GM21529 (cell line): ENCODE measurements around the gene LDLRAD2.
A peak's percentile ranks its signal among the peaks of the same experiment; 100 is the strongest.
"Not testable (repeated sequence)": the region's sequence is repeated elsewhere in the genome, so short reads cannot be mapped to it uniquely, and the experiment has no call there.

ENCODE experiments used
- ATAC-seq: cut with Tn5 transposase; IDR thresholded peaks from one replicate; pipeline ENCODE4 v1.9.1; 2021; ENCODE audit not compliant: unreplicated experiment

LDLRAD2 gene

GRCh38 chr1:21811875-21812305 is at the start of gene LDLRAD2:
TSS of gene LDLRAD2 (plus strand) at chr1:21812265. CDS start at chr1:21812452, 187 bp downstream.
- ATAC-seq, result no peak

DNA sequence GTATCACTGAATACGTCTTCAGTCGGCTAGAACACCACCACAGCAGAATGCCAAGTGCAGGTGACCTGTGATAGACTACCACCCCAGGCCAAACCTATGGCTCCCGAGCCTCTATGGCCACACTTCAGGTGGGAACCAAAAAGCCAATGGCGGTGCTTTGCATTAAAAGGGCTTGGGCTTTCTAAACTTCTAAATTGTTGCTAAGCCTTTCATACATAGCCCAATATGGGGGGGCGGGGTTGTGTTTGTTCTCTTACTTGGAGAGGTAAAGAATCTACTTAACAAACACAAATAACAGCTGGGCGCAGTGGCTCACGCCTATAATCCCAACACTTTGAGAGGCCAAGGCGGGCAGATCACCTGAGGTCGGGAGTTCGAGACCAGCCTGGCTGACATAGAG is 48.8 kb upstream of the LDLRAD2 start:
- ATAC-seq, result no peak

DNA sequence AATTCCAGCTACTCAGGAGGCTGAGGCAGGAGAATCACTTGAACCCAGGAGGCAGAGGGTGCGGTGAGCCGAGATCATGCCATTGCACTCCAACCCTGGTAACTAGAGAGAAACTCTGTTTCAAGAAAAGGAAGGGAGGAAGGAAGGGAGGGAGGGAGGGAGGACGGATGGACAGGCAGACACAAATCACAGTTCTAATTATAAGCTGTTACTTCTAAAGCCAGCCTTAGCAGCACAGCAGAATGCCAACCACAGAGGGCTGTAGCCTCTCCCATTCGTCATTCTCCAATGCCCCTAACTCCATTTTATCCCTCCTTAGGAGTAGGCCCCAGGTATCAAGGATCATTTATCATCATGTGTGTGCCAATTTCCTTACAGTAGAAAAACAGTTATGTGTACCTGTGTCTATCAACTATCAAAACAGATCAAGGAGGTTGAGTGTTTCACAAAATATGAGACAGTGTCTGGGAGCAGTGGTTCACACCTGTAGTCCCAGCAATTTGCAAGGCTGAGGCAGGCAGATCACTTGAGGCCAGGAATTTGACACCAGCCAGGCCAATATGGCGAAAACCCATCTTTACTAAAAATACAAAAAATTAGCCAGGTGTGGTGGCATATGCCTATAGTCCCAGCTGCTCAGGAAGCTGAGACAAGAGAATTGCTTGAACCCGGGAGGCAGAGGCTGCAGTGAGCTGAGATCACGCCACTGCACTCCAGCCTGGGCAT is 48.2 kb upstream of the LDLRAD2 start:
- ATAC-seq, result no peak

GRCh38 chr1:21764615-21765423 is 47.2 kb upstream of the LDLRAD2 start:
- no peak for ATAC-seq

DNA sequence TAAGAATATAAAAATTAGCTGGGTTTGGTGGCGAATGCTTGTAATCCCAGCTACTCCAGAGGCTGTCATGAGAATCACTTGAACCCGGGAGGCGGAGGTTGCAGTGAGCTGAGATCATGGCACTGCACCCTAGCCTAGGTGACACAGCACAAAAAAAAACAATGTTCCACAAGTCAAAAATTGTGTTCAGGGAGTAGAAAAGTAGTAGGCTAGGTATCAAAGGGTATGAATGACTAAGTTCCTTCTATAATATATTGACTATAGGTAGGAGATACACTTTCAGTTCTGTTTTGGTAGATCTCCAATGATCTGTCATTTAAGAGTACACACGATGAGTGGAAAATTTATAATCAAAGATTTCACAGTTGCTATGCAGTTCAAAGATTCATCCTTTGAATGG is 45.9 kb upstream of the LDLRAD2 start:
- no peak for ATAC-seq

GRCh38 chr1:21767106-21767505 is 45.0 kb upstream of the LDLRAD2 start:
- not testable (repeated sequence) for ATAC-seq

- ATAC-seq, result no peak
Measured at GRCh38 chr1:21770201-21770600, 41.9 kb upstream of the LDLRAD2 start.

DNA sequence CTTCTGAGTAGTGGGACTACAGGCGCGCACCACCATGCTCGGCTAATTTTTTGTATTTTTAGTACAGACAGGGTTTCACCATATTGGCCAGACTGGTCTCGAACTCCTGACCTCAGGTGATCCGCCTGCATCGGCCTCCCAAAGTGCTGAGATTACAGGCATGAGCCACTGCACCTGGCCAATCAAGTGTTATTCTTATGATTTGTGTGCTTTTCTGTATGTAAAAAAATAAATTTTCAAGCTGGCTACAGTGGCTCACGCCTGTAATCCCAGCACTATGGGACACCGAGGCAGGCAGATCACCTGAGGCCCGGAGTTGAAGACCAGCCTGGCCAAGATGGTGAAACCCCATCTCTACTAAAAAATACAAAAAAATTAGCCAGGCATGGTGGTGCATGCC is 41.5 kb upstream of the LDLRAD2 start:
- not testable (repeated sequence) for ATAC-seq

DNA sequence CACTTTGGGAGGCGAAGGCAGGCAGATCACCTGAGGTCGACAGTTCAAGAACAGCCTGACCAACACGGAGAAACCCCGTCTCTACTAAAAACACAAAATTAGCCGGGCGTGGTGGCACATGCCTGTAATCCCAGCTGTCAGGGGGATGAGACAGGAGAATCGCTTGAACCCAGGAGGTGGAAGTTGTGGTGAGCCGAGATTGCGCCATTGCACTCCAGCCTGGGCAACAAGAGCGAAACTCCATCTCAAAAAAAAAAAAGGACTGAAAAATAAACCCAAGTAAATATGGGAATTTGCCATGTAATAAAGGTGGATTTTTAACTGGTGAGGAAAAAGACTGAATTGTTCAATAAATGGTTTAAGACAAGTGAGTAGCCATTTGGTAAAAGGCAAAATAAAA is 40.4 kb upstream of the LDLRAD2 start:
- not testable (repeated sequence) for ATAC-seq

- no peak for ATAC-seq
Measured at GRCh38 chr1:21773585-21773984, 38.5 kb upstream of the LDLRAD2 start.

GRCh38 chr1:21774835-21775549 is 37.1 kb upstream of the LDLRAD2 start:
- ATAC-seq, result no peak

GRCh38 chr1:21775550-21775914 is 36.5 kb upstream of the LDLRAD2 start:
- no peak for ATAC-seq

- ATAC-seq, result no peak
Measured at GRCh38 chr1:21775985-21776562, 36.0 kb upstream of the LDLRAD2 start.

DNA sequence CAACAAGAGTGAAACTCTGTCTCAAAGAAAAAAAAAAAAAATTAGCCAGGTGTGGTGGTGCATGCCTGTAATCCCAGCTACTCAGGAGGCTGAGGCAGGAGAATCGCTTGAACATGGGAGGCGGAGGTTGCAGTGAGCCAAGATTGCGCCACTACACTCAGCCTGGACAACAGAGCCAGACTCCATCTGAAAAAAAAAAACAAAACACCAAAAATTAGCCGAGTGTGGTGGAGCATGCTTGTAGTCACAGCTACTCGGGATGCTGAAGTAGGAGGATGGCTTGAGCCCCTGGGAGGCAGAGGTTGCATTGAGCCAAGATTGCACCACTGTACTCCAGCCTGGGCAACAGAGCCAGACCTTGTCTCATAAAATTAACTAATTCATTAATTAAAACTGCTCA is 35.1 kb upstream of the LDLRAD2 start:
- ATAC-seq, result not testable (repeated sequence)

GRCh38 chr1:21778405-21778727 is 33.7 kb upstream of the LDLRAD2 start:
- no peak for ATAC-seq

DNA sequence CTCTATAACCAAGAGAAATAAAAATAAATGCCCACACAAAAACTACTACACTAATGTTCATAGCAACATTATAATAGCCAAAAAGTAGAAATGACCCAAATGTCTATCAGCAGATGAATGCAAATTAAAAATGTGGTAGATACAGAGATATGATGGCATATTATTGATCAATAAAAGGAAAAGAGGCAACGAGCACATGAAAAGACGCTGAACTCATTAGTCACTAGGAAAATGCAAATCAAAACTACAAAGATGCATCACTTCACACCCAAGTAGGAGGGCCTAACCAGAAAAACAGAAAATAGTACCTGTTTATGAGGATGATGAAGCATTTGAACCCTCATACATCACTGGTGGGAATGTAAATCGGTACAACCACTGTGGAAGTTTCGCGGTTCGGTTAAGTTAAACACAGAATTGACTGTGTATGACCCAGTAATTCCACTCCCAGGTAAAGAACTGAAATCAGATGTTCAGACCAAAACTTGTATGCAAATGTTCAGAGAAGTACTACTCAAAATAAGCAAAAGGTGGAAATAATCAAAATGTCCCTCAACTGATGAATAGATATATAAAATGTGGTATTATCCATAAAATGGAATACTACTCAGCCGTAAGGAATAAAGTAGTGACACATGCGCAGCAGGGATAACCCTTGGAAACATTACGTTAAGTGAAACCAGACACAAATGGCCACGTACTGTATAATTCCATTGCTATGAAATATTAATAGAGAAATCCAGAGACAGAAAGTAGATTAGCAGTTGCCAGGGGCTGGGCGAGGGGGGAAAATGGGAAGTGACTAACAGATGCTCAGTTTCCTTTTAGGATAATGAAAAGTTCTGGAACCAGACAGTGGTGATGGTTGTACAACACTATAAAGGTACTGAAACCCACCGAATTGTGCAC is 32.2 kb upstream of the LDLRAD2 start:
- ATAC-seq, result peak; percentile 35

DNA sequence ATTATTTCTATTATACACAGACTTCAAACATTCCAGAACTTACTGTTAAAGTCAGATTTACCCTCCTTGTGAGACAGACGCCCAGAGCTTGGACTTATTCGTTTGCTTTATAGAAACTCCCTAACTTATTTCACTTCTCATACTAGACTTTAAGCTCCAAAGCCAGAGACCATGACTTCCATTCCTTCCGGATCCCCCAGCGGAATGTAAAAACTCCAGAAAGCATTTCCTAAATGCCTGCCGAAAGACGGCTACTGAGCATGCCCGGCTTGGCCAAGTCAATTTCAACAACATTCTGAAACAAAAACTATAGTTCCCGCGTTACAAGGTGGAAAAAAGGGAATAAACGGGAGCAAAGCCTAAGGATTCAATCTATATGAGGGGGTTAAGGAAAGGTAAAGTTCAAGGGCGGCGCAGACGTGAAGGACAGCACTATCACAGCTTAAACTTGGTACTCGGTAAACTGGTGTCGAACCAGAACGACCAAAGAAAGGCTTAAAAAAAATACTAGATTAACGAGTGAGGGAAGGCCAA is 30.2 kb upstream of the LDLRAD2 start:
- ATAC-seq, result peak; percentile 10

DNA sequence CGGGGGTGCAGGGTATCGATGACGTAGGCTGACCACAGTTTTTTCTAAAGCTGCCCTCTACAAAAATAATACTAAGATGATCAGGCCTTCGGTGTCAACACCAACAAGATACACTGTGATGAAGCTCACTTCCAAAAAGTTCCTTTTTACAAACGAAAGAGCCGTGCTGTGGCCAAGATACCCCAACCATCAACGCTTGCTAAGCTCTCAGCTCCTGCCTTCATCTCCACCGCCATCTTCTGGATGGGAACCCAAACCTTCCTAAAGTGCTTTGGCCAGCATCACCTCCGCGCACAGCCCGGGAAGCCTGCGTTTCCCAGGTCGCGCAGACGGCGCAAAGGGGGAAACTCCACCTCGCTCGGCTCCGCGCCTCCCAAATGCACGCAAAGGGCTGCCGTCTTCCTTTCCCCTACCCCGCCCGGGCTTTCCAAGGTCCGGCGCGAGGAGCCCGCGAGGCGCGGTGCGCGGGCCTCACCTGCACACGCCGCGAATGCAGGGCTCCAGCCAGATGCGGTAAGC is 29.7 kb upstream of the LDLRAD2 start:
- peak; percentile 28 for ATAC-seq

- peak; percentile 60 for ATAC-seq
Measured at GRCh38 chr1:21782868-21783678, 29.0 kb upstream of the LDLRAD2 start, which contains the start of gene USP48. TSS of gene USP48 (minus strand) at chr1:21783149. CDS start at chr1:21782957, 192 bp downstream.
